Fibroblast of peridontal ligament (primary cell): ENCODE measurements around the gene PHACTR2.
"Not testable (repeated sequence)": the region's sequence is repeated elsewhere in the genome, so short reads cannot be mapped to it uniquely, and the experiment has no call there.

Experiments
- DNase-seq: peaks from one replicate; pipeline ENCODE4 v3.0.0-alpha.2; 2010; ENCODE audit errors: extremely low read depth

Gene PHACTR2

DNA sequence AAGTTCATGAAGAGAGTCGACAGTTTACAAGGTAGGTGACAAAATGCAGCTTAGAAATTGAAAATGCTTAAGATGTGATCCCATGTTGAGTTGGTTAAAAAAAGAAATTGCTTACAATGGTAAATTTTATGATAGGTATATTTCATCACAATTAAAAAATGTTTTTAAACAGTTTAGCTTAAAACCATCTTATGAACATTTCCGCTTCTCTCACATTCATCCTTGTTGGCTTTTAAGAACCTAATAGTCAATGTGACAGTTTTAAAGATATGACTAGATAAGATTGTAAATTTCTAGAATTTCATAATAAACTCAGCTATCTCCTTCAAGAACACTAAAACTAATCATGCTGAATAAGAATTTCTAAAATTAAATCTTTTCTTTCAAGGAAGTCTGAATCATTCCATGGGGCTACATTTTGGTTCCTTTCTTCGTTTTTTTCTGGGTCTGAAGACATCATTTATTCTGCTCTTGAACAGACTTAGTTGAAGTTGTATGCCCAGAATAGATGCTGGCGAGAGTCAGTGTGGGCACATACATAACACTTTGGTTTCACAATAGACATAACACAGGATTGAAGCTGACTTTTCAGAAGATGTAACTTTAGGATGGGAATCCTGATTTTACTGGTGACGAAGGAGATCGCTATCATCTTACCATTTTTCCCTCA lies 129.5 kb downstream of the PHACTR2 start:
- peak; percentile 27 for DNase-seq

DNA sequence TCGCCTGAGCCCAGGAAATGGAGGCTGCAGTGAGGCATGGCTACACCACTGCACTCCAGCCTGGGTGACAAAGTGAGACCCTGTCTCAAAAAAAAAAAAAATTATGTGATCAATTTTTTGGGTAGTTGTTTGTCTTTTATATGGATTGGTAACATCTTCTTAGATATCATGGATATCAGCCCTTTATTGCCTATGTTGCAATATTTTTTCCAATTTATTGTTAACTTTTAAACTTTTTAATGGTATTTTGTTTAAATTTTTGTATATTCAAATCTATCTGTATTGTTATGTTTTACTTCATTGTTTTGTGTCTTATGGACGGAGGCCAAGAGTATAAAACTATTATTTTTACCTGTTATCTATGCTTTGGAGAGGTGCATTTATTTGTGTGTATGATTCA lies 133.0 kb downstream of the PHACTR2 start:
- DNase-seq = no peak

GRCh38 chr6:143811501-143812157 lies 133.9 kb downstream of the PHACTR2 start:
- DNase-seq = no peak

- no peak for DNase-seq
These were observed 139.9 kb downstream of the PHACTR2 start for GRCh38 chr6:143817621-143818020.

- no peak for DNase-seq
These were observed 143.6 kb downstream of the PHACTR2 start for GRCh38 chr6:143821359-143821758.

DNA sequence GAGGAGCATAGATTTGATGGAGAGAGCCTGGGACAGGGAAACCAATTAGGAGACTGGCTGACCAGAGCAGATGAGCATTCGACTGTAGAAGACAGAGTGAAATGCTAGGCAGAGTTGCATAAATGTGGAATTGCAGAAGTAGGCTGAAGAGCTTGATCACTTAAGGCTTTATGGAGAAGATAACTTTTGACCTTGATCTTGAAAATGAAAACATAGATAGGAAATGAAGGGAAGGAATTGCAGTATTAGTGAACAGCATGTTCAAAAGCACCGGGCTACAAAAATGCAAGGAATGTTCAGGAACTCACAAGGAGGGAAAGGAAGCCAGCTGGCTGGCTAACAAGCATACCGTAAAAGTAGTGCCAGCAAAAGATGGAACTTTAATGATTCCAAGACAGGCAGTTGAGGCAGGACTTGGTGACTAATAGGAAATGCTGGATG lies 144.8 kb downstream of the PHACTR2 start:
- DNase-seq = peak; percentile 16

DNA sequence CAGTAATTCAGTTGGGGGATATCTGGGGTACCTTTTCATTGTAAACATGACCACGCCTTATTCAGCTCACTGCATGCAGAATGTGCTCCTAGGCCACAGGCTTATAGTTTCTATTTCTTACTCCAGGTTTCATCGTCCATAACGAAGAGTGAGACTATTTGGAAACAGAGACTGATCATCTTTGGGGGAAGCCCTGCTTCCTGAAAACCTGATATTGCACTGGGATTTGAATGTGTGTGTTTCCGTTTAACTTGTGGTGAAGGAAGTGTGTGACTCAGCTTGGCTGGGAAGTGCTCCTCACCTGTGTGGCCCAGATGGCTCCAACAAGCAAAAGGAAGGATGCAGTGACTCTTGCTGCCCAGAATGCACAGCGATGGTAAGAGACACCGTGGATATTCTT lies 145.8 kb downstream of the PHACTR2 start:
- DNase-seq = no peak

DNA sequence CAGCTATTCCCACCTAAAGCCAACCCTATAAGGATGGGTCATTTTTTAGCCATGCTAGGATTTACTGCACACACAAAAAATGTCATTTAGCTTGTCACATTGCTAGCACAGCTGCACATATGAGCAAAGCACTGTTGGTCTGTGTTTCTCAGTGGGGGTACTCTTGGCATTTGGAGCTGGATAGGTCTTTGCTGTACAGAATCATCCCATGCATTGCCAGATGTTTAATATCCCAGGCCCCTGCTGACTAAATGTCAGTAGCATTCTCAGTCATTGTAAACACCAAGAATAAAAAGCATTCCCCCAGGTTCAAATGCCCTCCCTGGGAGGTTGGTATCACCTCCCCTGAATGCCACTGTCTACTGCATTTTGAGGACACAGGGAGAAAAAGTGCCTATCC lies 150.8 kb downstream of the PHACTR2 start:
- DNase-seq = no peak

DNA sequence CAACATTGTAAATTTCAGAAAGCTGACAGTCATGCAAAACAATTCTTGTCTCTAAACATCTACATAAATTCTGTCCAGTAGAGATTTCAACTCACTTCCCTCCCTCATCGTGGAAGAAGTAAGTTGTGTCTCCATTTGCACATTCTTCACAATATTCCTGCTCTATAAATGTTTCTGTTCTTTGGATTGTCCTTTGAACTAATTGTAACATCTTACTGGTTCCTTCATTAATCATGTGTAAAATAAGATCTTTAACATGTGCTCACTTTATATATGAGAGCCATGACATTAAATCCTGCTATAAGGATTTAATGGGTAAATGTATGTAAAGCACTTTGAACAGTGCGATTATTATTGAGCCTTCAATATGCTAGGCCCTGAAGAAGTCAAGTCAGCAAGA lies 158.4 kb downstream of the PHACTR2 start:
- no peak for DNase-seq

DNA sequence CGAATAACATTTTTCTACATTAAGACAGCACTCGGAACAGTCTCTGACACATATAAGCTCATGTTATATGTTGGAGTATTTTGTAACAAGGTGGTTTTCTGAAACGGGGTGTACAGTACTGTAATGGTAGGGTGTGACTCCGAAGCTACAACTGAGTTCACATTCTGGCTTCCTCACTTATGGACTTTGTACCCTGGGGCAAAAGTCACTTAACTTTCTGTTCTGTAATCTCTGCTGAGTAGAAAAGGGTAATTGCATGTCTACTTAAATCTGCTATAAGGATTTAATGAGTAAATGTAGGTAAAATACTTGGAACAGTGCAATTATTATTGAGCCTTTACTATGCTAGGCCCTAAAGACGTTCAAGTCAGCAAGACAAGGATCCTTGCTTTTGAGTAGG lies 160.6 kb downstream of the PHACTR2 start:
- DNase-seq = no peak

- DNase-seq = no peak
These were observed 161.4 kb downstream of the PHACTR2 start for GRCh38 chr6:143839196-143839595.

- DNase-seq = no peak
These were observed 163.0 kb downstream of the PHACTR2 start for GRCh38 chr6:143840595-143841265.

DNA sequence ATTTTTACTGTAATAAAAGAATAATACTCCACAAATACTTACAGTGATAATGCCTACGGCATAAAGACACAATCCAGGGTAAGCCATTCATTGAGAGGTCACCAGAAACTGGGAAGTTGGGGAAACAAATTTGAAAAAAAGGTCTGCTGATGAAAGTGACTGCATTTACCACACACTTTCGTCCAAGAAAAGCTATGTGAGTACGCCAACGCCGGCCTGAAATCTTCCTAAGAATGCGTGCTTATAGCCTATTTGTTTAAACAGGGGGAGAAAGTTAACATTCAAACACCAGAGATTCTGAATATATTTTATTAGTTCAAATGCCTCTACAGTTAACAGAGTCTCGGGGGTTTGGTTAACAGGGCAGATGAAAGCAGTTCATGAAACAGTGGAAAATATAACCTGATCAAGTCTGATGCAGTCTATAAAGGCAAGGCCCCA lies 164.7 kb downstream of the PHACTR2 start:
- DNase-seq = peak; percentile 68

GRCh38 chr6:143842902-143843676 lies 165.3 kb downstream of the PHACTR2 start, which contains the start of gene LTV1:
Gene LTV1 (plus strand): TSS chr6:143843338. CDS start chr6:143843478, 140 bp downstream.
- peak; percentile 96 for DNase-seq

DNA sequence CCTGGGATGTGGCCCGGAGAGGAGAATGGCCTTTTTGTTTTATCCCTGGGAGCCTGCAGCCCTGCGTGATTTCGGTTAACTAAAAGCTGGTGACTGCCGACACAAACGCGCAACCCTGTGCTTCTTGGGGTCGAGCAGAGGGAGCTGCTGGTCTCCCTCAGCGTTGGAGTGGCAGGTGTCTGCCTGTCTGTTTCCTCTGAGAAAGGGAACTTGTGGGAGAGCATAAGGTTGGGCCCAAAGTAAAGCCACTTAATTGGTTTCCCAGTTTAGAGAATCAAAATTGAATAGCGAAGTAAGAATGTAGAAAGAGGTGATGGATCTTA lies 165.9 kb downstream of the PHACTR2 start:
- no peak for DNase-seq

DNA sequence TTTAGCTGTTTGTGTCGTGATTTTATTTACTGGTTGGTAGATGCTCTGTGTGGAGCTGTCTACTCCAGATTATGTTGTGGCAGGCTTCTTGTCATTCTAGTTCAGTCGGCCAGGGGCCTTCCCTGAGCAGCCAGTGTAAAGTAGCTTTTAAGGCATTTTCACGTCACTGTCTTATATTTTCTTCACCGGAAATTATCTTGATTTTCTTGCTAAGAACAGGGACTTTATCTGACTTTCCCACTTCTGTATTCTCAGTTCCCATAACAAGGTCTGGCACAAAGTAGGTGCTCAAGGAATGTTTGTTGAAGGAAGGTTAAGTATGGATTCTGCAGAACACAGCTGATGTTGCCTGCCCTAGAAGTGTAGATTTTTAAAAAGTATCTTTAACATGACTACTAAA lies 166.2 kb downstream of the PHACTR2 start:
- peak; percentile 29 for DNase-seq

DNA sequence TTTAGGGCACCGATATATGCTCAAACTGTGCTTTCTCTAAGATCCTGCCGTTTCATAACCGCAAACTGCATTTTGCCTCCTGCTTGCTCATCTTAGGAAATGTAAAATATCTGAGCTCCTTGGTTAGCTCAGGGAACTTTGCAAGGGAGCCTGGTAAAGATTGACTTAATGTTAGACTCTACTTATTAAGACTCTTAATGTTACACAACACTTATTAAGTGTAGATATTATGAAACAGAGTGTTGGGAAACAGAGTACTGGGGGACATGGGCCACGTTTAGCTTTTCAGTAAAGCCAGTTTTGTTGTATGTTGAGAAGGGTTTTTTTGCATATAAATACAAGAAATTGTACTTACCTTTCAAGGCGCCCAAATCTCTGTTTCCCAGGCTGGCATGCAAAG lies 167.3 kb downstream of the PHACTR2 start:
- DNase-seq = no peak

DNA sequence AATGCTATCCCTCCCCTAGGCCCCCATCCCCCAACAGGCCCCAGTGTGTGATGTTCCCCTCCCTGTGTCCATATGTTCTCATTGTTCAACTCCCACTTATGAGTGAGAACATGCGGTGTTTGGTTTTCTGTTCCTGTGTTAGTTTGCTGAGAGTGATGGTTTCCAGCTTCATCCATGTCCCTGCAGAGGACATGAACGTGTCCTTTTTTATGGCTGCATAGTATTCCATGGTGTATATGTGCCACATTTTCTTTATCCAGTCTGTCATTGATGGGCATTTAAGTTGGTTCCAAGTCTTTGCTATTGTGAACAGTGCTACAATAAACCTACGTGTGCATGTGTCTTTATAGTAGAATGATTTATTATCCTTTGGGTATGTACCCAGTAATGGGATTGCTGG lies 173.9 kb downstream of the PHACTR2 start:
- not testable (repeated sequence) for DNase-seq

DNA sequence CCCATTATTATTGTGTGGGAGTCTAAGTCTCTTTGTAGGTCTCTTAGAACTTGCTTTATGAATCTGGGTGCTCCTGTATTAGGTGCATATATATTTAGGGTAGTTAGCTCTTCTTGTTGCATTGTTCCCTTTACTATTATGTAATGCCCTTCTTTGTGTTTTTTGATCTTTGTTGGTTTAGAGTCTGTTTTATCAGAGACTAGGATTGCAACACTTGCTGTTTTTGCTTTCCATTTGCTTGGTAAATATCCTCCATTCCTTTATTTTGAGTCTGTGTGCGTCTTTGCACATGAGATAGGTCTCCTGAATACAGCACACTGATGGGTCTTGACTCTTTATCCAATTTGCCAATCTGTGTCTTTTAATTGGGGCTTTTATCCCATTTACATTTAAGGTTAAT lies 177.3 kb downstream of the PHACTR2 start:
- DNase-seq = not testable (repeated sequence)

DNA sequence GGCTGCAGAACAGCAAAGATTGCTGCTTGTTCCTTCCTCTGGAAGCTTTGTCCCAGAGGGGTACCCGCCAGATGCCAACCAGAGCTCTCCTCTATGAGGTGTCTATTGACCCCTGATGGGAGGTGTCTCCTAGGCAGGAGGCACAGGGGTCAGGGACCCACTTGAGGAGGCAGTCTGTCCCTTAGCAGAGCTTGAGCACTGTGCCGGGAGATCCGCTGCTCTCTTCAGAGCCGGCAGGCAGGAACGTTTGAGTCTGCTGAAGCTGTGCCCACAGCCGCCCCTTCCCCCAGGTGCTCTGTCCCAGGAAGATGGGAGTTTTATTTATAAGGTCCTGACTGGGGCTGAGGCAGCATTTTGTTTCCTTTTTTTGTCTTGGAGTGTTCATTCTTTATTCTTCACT lies 179.0 kb downstream of the PHACTR2 start:
- not testable (repeated sequence) for DNase-seq

DNA sequence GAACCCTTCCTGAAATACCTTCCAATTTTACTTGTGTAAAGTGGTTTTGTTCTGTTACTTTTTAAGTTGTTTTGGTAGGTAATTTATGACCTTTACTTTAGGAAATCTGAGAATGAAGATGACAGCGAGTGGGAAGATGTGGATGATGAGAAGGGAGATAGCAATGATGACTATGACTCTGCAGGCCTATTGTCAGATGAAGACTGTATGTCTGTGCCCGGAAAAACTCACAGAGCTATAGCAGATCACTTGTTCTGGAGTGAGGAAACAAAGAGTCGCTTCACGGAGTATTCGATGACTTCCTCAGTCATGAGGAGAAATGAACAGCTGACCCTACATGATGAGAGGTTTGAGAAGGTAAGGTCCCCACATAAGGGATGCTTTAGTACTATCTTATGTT lies 179.9 kb downstream of the PHACTR2 start:
- DNase-seq = no peak
